Activated CD8-positive, alpha-beta memory T cell treated with anti-CD3 and anti-CD28 coated beads, Interleukin-2, amount 50 U/mL, for 24 hours (primary cell): ENCODE data around the gene TBC1D23.

Experiments used
- DNase-seq: peaks from one replicate; pipeline ENCODE4 v3.0.0-alpha.2; 2020; ENCODE audit errors: extremely low read depth

Gene TBC1D23

GRCh38 chr3:100352296-100353231 lies 91.8 kb downstream of the TBC1D23 start:
- DNase-seq, result no peak

GRCh38 chr3:100354850-100355249 lies 94.1 kb downstream of the TBC1D23 start:
- DNase-seq, result no peak

- no peak for DNase-seq
Measured at GRCh38 chr3:100358413-100358812, 97.6 kb downstream of the TBC1D23 start.

- DNase-seq, result no peak
Measured at GRCh38 chr3:100359035-100359434, 98.2 kb downstream of the TBC1D23 start.

GRCh38 chr3:100360757-100361496 lies 100.1 kb downstream of the TBC1D23 start:
- no peak for DNase-seq

GRCh38 chr3:100361897-100362296 lies 101.1 kb downstream of the TBC1D23 start:
- DNase-seq, result no peak

- DNase-seq, result no peak
Measured at GRCh38 chr3:100364421-100364820, 103.6 kb downstream of the TBC1D23 start.

- DNase-seq, result no peak
Measured at GRCh38 chr3:100366424-100366823, 105.6 kb downstream of the TBC1D23 start.

GRCh38 chr3:100368441-100368840 lies 107.6 kb downstream of the TBC1D23 start:
- no peak for DNase-seq

GRCh38 chr3:100370756-100371155 lies 110.0 kb downstream of the TBC1D23 start:
- no peak for DNase-seq

- DNase-seq, result no peak
Measured at GRCh38 chr3:100374521-100374920, 113.7 kb downstream of the TBC1D23 start.
